Right hindlimb (tissue), 1 donor: Measurements from ENCODE around the gene UGGT2.
"Not testable (repeated sequence)": the region's sequence is repeated elsewhere in the genome, so short reads cannot be mapped to it uniquely, and the experiment has no call there.

ENCODE experiments used
- DNase-seq: peaks from one replicate; pipeline ENCODE4 v3.0.0-alpha.2; 2018

Gene UGGT2

GRCh38 chr13:96053003-96053703 lies at the start of gene UGGT2:
Gene UGGT2 (minus strand): TSS chr13:96053401. CDS start chr13:96053312, 89 bp downstream.
- peak; percentile 97 for DNase-seq

- no peak for DNase-seq
These were observed 47.4 kb upstream of the UGGT2 start for GRCh38 chr13:96100457-96101220.

- DNase-seq: no peak
These were observed 40.2 kb upstream of the UGGT2 start for GRCh38 chr13:96093296-96094006.

- DNase-seq: peak; percentile 52
These were observed 38.2 kb upstream of the UGGT2 start for GRCh38 chr13:96091164-96092117.

GRCh38 chr13:96090240-96091101 lies 37.3 kb upstream of the UGGT2 start:
- peak; percentile 32 for DNase-seq

- peak; percentile 39 for DNase-seq
These were observed 36.6 kb upstream of the UGGT2 start, which contains the start of gene HS6ST3 for GRCh38 chr13:96089749-96090239. Gene HS6ST3 (plus strand): TSS chr13:96090107.

GRCh38 chr13:96089139-96089538 lies 35.9 kb upstream of the UGGT2 start:
- no peak for DNase-seq

- no peak for DNase-seq
These were observed 33.5 kb upstream of the UGGT2 start for GRCh38 chr13:96086736-96087135.

- no peak for DNase-seq
These were observed 29.4 kb upstream of the UGGT2 start for GRCh38 chr13:96082640-96083039.

GRCh38 chr13:96081888-96082287 lies 28.7 kb upstream of the UGGT2 start:
- DNase-seq: no peak

GRCh38 chr13:96080676-96081075 lies 27.5 kb upstream of the UGGT2 start:
- DNase-seq: no peak

GRCh38 chr13:96075953-96076543 lies 22.8 kb upstream of the UGGT2 start:
- no peak for DNase-seq

GRCh38 chr13:96072392-96072791 lies 19.2 kb upstream of the UGGT2 start:
- no peak for DNase-seq

GRCh38 chr13:96071504-96071903 lies 18.3 kb upstream of the UGGT2 start:
- no peak for DNase-seq

GRCh38 chr13:96068729-96069128 lies 15.5 kb upstream of the UGGT2 start:
- no peak for DNase-seq

- no peak for DNase-seq
These were observed 12.6 kb upstream of the UGGT2 start for GRCh38 chr13:96065849-96066248.

GRCh38 chr13:96052656-96053002 lies 572 bp downstream of the UGGT2 start:
- DNase-seq: no peak

- DNase-seq: not testable (repeated sequence)
These were observed 1.3 kb downstream of the UGGT2 start for GRCh38 chr13:96051946-96052345.

GRCh38 chr13:96051491-96051890 lies 1.7 kb downstream of the UGGT2 start:
- not testable (repeated sequence) for DNase-seq

- DNase-seq: not testable (repeated sequence)
These were observed 2.2 kb downstream of the UGGT2 start for GRCh38 chr13:96050955-96051354.
